Suprapubic skin (tissue), 4 donors: ENCODE results near the gene RGCC.

Experiments
- CTCF ChIP-seq, 2 donors: fragments of 200-600 bp in 1 of 2; fragments of 450-650 bp in 1 of 2; sonication (generic) in 1 of 2; IDR thresholded peaks; one replicate each; pipeline ENCODE4 v1.5.1; 2016 to 2019; ENCODE audit warnings: antibody characterized with exemption in 2 of 2, mild to moderate bottlenecking in 1 of 2, moderate library complexity in 1 of 2
- POLR2A ChIP-seq, 2 donors: fragments of 450-650 bp; IDR thresholded peaks; one replicate each; pipeline ENCODE4 v1.6.1; 2017; ENCODE audit warnings: antibody characterized with exemption in 2 of 2, mild to moderate bottlenecking in 2 of 2, moderate library complexity in 2 of 2
- POLR2AphosphoS5 ChIP-seq, 3 donors: sonication (generic); formaldehyde crosslinking; IDR thresholded peaks; one replicate each; pipeline ENCODE4 v1.6.1; 2017; ENCODE audit warnings: antibody characterized with exemption in 3 of 3

GRCh38 chr13:41465898-41466320, 8.6 kb downstream of the RGCC start:
- no peak for TF ChIP-seq CTCF (IDR thresholded peaks at IDR 0.05)
- TF ChIP-seq POLR2AphosphoS5 (IDR thresholded peaks at IDR 0.05), result no peak
- TF ChIP-seq POLR2A (IDR thresholded peaks at IDR 0.05), result no peak
